AG09319 (cell line): ENCODE data around the gene SETDB2.

ENCODE experiments used
- DNase-seq: peaks from one replicate; pipeline ENCODE4 v3.0.0-alpha.2; 2010; ENCODE audit warnings: low read depth; ENCODE audit errors: extremely low read depth
- TF ChIP-seq, protein P1 (sequence below): IDR thresholded peaks from 2 replicates; pipeline ENCODE4 v1.5.1; 2011; ENCODE audit warnings: low read depth, mild to moderate bottlenecking, inconsistent platforms, low read length, moderate library complexity

Gene SETDB2

DNA sequence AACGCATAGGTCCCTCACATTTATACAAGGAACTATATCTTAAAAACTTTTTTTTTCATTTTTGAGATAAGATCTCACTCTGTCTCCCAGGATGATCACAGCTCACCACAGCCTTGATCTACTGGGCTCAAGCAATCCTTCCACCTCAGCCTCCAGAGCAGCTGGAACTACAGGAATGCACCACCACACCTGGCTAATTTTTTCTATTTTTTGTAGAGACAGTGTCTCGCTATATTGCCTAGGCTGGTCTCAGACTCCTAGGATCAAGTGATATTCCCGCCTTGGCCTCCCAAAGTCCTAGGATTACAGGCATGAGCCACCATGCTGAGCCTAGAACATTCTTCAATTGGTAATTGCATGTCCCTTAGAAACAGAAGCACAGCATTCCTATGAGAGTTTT lies 99.6 kb downstream of the SETDB2 start:
- TF ChIP-seq, protein P1, sequence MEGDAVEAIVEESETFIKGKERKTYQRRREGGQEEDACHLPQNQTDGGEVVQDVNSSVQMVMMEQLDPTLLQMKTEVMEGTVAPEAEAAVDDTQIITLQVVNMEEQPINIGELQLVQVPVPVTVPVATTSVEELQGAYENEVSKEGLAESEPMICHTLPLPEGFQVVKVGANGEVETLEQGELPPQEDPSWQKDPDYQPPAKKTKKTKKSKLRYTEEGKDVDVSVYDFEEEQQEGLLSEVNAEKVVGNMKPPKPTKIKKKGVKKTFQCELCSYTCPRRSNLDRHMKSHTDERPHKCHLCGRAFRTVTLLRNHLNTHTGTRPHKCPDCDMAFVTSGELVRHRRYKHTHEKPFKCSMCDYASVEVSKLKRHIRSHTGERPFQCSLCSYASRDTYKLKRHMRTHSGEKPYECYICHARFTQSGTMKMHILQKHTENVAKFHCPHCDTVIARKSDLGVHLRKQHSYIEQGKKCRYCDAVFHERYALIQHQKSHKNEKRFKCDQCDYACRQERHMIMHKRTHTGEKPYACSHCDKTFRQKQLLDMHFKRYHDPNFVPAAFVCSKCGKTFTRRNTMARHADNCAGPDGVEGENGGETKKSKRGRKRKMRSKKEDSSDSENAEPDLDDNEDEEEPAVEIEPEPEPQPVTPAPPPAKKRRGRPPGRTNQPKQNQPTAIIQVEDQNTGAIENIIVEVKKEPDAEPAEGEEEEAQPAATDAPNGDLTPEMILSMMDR, result no peak
- no peak for DNase-seq
